ENCODE results near the gene TMEM87A.

TMEM87A gene

GRCh38 chr15:42191610-42192346 is 81.5 kb downstream of the TMEM87A start:
- Histone ChIP-seq H3K9ac (ENCODE audit: low read length in 5 of 5) (no peak overlapping the region), H3K36me3 (ENCODE audit: control insufficient read depth in 5 of 5, insufficient read depth in 5 of 5, low read length in 5 of 5) (peaks cover 37 to 61% (median 43%) of the 10 kb centered on the region in 5 donors), H3K27ac (ENCODE audit: low read depth, low read length) (no peak overlapping the region), H3K9me3 (ENCODE audit: control insufficient read depth in 5 of 5, low read length in 5 of 5) (no peaks in the 10 kb centered on the region), H3K4me1 (ENCODE audit: control insufficient read depth in 5 of 5, insufficient read depth in 5 of 5, low read length in 5 of 5) (no peaks in the 10 kb centered on the region), H3K4me3 (ENCODE audit: low read depth in 1 of 5, low read length in 5 of 5) (no peak overlapping the region), H3K27me3 (ENCODE audit: control insufficient read depth in 5 of 5, insufficient read depth in 4 of 5, low read length in 5 of 5) (no peaks in the 10 kb centered on the region)

GRCh38 chr15:42190370-42190769 is 82.9 kb downstream of the TMEM87A start:
- Histone ChIP-seq H3K27ac (ENCODE audit: low read depth, low read length) (no peak overlapping the region), H3K9ac (ENCODE audit: low read length in 5 of 5) (no peak overlapping the region), H3K9me3 (ENCODE audit: control insufficient read depth in 5 of 5, low read length in 5 of 5) (no peaks in the 10 kb centered on the region), H3K36me3 (ENCODE audit: control insufficient read depth in 5 of 5, insufficient read depth in 5 of 5, low read length in 5 of 5) (peaks cover 46 to 75% (median 57%) of the 10 kb centered on the region in 5 donors), H3K27me3 (ENCODE audit: control insufficient read depth in 5 of 5, insufficient read depth in 4 of 5, low read length in 5 of 5) (no peaks in the 10 kb centered on the region), H3K4me1 (ENCODE audit: control insufficient read depth in 5 of 5, insufficient read depth in 5 of 5, low read length in 5 of 5) (no peaks in the 10 kb centered on the region), H3K4me3 (ENCODE audit: low read depth in 1 of 5, low read length in 5 of 5) (no peak overlapping the region)

GRCh38 chr15:42185801-42186200 is 87.4 kb downstream of the TMEM87A start:
- H3K4me1 ChIP-seq (ENCODE audit: control insufficient read depth in 5 of 5, insufficient read depth in 5 of 5, low read length in 5 of 5) = peaks cover 0 to 7% (median 0%) of the 10 kb centered on the region in 5 donors
- no peak overlapping the region for H3K4me3 ChIP-seq (ENCODE audit: low read depth in 1 of 5, low read length in 5 of 5)
- H3K36me3 ChIP-seq (ENCODE audit: control insufficient read depth in 5 of 5, insufficient read depth in 5 of 5, low read length in 5 of 5) = peaks cover 58 to 88% (median 80%) of the 10 kb centered on the region in 5 donors
- no peaks in the 10 kb centered on the region for H3K9me3 ChIP-seq (ENCODE audit: control insufficient read depth in 5 of 5, low read length in 5 of 5)
- H3K9ac ChIP-seq (ENCODE audit: low read length in 5 of 5) = no peak overlapping the region
- no peak overlapping the region for H3K27ac ChIP-seq (ENCODE audit: low read depth, low read length)
- no peaks in the 10 kb centered on the region for H3K27me3 ChIP-seq (ENCODE audit: control insufficient read depth in 5 of 5, insufficient read depth in 4 of 5, low read length in 5 of 5)

- no peak overlapping the region for H3K9ac ChIP-seq (ENCODE audit: low read length in 5 of 5)
- H3K27ac ChIP-seq (ENCODE audit: low read depth, low read length) = no peak overlapping the region
- H3K27me3 ChIP-seq (ENCODE audit: control insufficient read depth in 5 of 5, insufficient read depth in 4 of 5, low read length in 5 of 5) = no peaks in the 10 kb centered on the region
- H3K4me1 ChIP-seq (ENCODE audit: control insufficient read depth in 5 of 5, insufficient read depth in 5 of 5, low read length in 5 of 5) = peaks cover 0 to 7% (median 0%) of the 10 kb centered on the region in 5 donors
- peaks cover 63 to 84% (median 75%) of the 10 kb centered on the region in 5 donors for H3K36me3 ChIP-seq (ENCODE audit: control insufficient read depth in 5 of 5, insufficient read depth in 5 of 5, low read length in 5 of 5)
- H3K4me3 ChIP-seq (ENCODE audit: low read depth in 1 of 5, low read length in 5 of 5) = no peak overlapping the region
- no peaks in the 10 kb centered on the region for H3K9me3 ChIP-seq (ENCODE audit: control insufficient read depth in 5 of 5, low read length in 5 of 5)
Measured at GRCh38 chr15:42184736-42185135, 88.5 kb downstream of the TMEM87A start.

GRCh38 chr15:42184296-42184695 is 88.9 kb downstream of the TMEM87A start:
- Histone ChIP-seq H3K4me3 (ENCODE audit: low read depth in 1 of 5, low read length in 5 of 5) (no peak overlapping the region), H3K9me3 (ENCODE audit: control insufficient read depth in 5 of 5, low read length in 5 of 5) (no peaks in the 10 kb centered on the region), H3K4me1 (ENCODE audit: control insufficient read depth in 5 of 5, insufficient read depth in 5 of 5, low read length in 5 of 5) (peaks cover 0 to 7% (median 0%) of the 10 kb centered on the region in 5 donors), H3K36me3 (ENCODE audit: control insufficient read depth in 5 of 5, insufficient read depth in 5 of 5, low read length in 5 of 5) (peaks cover 66 to 85% (median 78%) of the 10 kb centered on the region in 5 donors), H3K9ac (ENCODE audit: low read length in 5 of 5) (no peak overlapping the region), H3K27ac (ENCODE audit: low read depth, low read length) (no peak overlapping the region), H3K27me3 (ENCODE audit: control insufficient read depth in 5 of 5, insufficient read depth in 4 of 5, low read length in 5 of 5) (no peaks in the 10 kb centered on the region)

GRCh38 chr15:42182961-42183360 is 90.3 kb downstream of the TMEM87A start:
- peaks cover 0 to 7% (median 0%) of the 10 kb centered on the region in 5 donors for H3K4me1 ChIP-seq (ENCODE audit: control insufficient read depth in 5 of 5, insufficient read depth in 5 of 5, low read length in 5 of 5)
- no peak overlapping the region for H3K9ac ChIP-seq (ENCODE audit: low read length in 5 of 5)
- H3K9me3 ChIP-seq (ENCODE audit: control insufficient read depth in 5 of 5, low read length in 5 of 5) = no peaks in the 10 kb centered on the region
- H3K4me3 ChIP-seq (ENCODE audit: low read depth in 1 of 5, low read length in 5 of 5) = no peak overlapping the region
- H3K27me3 ChIP-seq (ENCODE audit: control insufficient read depth in 5 of 5, insufficient read depth in 4 of 5, low read length in 5 of 5) = no peaks in the 10 kb centered on the region
- peaks cover 62 to 84% (median 72%) of the 10 kb centered on the region in 5 donors for H3K36me3 ChIP-seq (ENCODE audit: control insufficient read depth in 5 of 5, insufficient read depth in 5 of 5, low read length in 5 of 5)
- H3K27ac ChIP-seq (ENCODE audit: low read depth, low read length) = no peak overlapping the region

GRCh38 chr15:42182328-42182886 is 90.8 kb downstream of the TMEM87A start:
- no peak overlapping the region for H3K27ac ChIP-seq (ENCODE audit: low read depth, low read length)
- H3K9me3 ChIP-seq (ENCODE audit: control insufficient read depth in 5 of 5, low read length in 5 of 5) = no peaks in the 10 kb centered on the region
- H3K9ac ChIP-seq (ENCODE audit: low read length in 5 of 5) = no peak overlapping the region
- peaks cover 0 to 7% (median 0%) of the 10 kb centered on the region in 5 donors for H3K4me1 ChIP-seq (ENCODE audit: control insufficient read depth in 5 of 5, insufficient read depth in 5 of 5, low read length in 5 of 5)
- no peaks in the 10 kb centered on the region for H3K27me3 ChIP-seq (ENCODE audit: control insufficient read depth in 5 of 5, insufficient read depth in 4 of 5, low read length in 5 of 5)
- H3K4me3 ChIP-seq (ENCODE audit: low read depth in 1 of 5, low read length in 5 of 5) = no peak overlapping the region
- H3K36me3 ChIP-seq (ENCODE audit: control insufficient read depth in 5 of 5, insufficient read depth in 5 of 5, low read length in 5 of 5) = peaks cover 62 to 81% (median 70%) of the 10 kb centered on the region in 5 donors

- Histone ChIP-seq H3K4me3 (ENCODE audit: low read depth in 1 of 5, low read length in 5 of 5) (no peak overlapping the region), H3K27ac (ENCODE audit: low read depth, low read length) (no peak overlapping the region), H3K36me3 (ENCODE audit: control insufficient read depth in 5 of 5, insufficient read depth in 5 of 5, low read length in 5 of 5) (peaks cover 47 to 77% (median 62%) of the 10 kb centered on the region in 5 donors), H3K4me1 (ENCODE audit: control insufficient read depth in 5 of 5, insufficient read depth in 5 of 5, low read length in 5 of 5) (peaks cover 0 to 9% (median 0%) of the 10 kb centered on the region in 5 donors), H3K27me3 (ENCODE audit: control insufficient read depth in 5 of 5, insufficient read depth in 4 of 5, low read length in 5 of 5) (no peaks in the 10 kb centered on the region), H3K9me3 (ENCODE audit: control insufficient read depth in 5 of 5, low read length in 5 of 5) (no peaks in the 10 kb centered on the region), H3K9ac (ENCODE audit: low read length in 5 of 5) (no peak overlapping the region)
Measured at GRCh38 chr15:42178056-42178455, 95.2 kb downstream of the TMEM87A start.

GRCh38 chr15:42175671-42176070 is 97.6 kb downstream of the TMEM87A start:
- Histone ChIP-seq H3K9ac (ENCODE audit: low read length in 5 of 5) (no peak overlapping the region), H3K36me3 (ENCODE audit: control insufficient read depth in 5 of 5, insufficient read depth in 5 of 5, low read length in 5 of 5) (peaks cover 41 to 86% (median 71%) of the 10 kb centered on the region in 5 donors), H3K27me3 (ENCODE audit: control insufficient read depth in 5 of 5, insufficient read depth in 4 of 5, low read length in 5 of 5) (no peaks in the 10 kb centered on the region), H3K9me3 (ENCODE audit: control insufficient read depth in 5 of 5, low read length in 5 of 5) (no peaks in the 10 kb centered on the region), H3K4me1 (ENCODE audit: control insufficient read depth in 5 of 5, insufficient read depth in 5 of 5, low read length in 5 of 5) (peaks cover 0 to 31% (median 0%) of the 10 kb centered on the region in 5 donors), H3K27ac (ENCODE audit: low read depth, low read length) (peak overlapping the region; percentile 24), H3K4me3 (ENCODE audit: low read depth in 1 of 5, low read length in 5 of 5) (no peak overlapping the region)

- Histone ChIP-seq H3K4me3 (ENCODE audit: low read depth in 1 of 5, low read length in 5 of 5) (no peak overlapping the region), H3K4me1 (ENCODE audit: control insufficient read depth in 5 of 5, insufficient read depth in 5 of 5, low read length in 5 of 5) (peaks cover 0 to 31% (median 0%) of the 10 kb centered on the region in 5 donors), H3K27ac (ENCODE audit: low read depth, low read length) (no peak overlapping the region), H3K9ac (ENCODE audit: low read length in 5 of 5) (peak overlapping the region in 1 of 5 donors; percentile 9), H3K27me3 (ENCODE audit: control insufficient read depth in 5 of 5, insufficient read depth in 4 of 5, low read length in 5 of 5) (no peaks in the 10 kb centered on the region), H3K9me3 (ENCODE audit: control insufficient read depth in 5 of 5, low read length in 5 of 5) (no peaks in the 10 kb centered on the region), H3K36me3 (ENCODE audit: control insufficient read depth in 5 of 5, insufficient read depth in 5 of 5, low read length in 5 of 5) (peaks cover 29 to 89% (median 72%) of the 10 kb centered on the region in 5 donors)
Measured at GRCh38 chr15:42172475-42172874, 100.8 kb downstream of the TMEM87A start.

All from subcutaneous abdominal adipose tissue (tissue), 5 donors.